Endometrium (tissue), 2 donors: ENCODE data around the gene SUN2.

Source experiments
- FAIRE-seq: peaks from 2 replicates; lab custom pipeline; 2012; peaks lifted over from hg19 to GRCh38; lab: Jason Lieb, UNC
- donor health status: control.
- donor health status: control.

The SUN2 gene

DNA sequence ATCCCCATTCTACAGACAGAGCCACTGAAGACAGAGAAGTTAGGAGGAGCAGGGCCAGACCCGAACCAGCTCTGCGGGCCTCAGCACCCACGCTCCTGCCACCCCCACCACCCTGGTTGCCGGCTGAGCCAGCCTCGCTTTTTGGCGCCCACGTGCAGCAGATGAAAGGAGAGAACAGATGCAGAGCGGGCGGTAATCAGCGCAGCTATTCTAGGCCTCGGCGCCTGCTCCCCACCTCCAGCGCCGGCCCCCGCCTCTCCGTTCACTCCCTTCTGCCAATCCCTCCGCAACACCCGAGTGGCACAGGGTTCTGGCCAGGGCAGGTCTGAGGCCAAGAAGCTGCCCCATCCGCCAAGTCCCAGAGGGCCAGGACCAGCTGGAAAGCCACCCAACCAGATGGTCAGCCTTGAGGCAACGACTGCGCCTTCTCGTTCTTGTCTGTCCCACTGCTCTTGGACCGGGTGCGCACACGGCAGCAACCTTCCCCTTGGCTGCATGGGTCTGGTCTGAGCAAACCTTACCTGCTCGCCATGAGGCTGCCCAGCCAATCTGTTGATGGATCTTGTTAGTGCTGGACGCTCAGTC is 21.4 kb upstream of the SUN2 start:
- FAIRE-seq, result no peak

DNA sequence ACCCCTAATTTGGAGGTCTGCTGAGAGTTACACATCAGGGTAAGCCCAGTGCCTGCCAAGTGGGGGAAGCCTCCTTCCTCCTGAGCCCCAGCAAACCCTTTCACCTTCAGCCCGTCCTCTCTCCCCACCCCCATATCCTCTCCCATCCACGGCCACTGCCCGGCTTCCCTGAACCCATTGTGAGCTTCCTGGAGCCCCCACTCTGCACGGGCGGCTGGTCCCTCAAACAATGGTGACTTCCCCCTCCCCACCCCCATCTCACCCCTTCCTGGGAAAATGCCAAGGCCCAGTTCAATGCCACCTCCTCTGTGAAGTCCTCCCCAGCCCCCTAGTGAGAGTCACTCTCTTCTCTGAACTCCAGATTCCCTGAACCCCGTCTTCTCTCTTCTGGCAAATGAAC is 20.3 kb upstream of the SUN2 start:
- no peak for FAIRE-seq

DNA sequence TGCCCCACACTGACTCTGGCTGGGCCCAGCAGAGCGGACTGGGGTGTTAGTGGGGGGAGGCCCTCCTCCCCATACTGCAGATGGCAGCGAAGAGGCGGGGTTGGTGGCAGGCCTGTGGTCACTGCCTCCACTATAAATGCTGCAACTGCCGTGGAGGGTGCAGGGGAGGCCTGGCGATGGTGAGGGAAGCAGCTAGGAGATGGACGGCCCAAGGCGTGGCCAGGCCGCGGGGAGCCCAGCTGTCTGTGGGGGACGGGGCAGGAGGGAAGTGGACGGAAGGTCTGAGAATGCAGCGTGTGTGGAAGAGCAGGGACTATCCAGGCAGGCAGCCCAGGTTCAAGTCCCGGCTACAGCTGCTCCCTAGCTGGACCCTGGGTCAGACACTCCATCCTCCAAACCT is 19.9 kb upstream of the SUN2 start:
- no peak for FAIRE-seq

DNA sequence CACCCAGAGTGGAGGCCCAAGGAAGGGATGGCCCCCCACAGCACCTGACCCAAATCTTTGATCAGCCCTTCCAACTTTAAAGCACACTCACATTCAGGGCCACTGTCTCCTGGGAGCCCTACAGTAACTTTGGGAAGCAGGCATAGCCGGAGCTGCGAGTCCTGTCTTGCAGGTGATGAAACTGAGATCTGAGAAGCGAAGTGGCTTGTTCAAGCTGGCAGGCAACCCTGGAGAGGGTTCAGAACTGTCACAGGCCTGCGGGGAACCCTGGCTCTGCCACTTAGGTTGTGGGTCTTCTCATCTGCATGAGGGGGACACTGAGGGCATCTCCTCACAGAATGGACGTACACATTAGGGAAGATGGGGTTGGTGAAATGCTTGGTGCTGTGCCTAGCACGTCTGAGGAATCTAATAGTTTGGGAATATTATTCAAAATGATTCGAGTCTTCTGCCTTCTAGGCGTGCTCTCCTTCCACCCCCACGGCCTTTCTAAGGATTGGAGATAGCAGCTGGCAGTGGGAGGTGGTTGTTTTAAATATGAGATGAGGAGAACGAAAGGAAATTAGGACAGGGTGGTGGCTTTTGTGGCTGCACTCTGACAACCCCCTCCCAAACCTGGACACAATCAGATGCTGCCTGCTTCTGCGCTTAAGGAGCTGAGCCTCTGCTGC is 18.8 kb upstream of the SUN2 start:
- FAIRE-seq, result no peak

DNA sequence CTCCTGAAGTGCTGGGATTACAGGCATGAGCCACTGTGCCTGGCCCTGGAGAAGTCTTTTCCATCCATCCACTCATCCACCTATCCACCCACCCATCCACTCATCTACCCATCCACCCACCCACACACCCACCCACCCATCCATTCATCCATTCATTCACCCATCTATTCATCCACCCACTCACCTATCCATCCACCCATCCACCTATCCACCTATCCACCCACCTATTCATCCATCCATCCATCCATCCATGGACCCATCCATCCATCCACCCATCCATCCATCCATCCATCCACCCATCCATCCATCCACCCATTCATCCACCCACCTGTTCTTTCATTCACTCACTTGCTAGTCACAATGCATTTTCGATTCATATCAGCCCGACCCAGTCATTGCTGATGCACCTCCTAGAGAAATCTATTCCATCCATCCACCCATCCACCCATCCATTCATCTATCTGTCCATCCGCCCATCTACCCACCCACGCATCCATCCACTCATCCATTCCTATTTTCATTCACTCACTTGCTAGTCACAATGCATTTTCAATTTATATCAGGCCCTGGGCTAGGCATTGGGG is 17.7 kb upstream of the SUN2 start:
- no peak for FAIRE-seq

DNA sequence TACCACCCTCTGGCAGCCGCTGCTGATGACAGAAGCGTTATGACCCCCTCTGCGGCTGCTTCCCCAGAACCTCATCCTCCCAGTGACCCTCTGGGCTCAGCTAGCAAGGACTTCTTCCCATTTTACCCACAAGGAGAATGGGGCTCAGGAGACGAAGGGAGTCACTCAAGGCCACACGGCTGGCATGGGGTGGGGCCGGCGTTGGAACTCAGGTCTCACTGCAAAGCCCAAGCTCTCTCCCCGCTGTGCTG is 16.8 kb upstream of the SUN2 start:
- no peak for FAIRE-seq

DNA sequence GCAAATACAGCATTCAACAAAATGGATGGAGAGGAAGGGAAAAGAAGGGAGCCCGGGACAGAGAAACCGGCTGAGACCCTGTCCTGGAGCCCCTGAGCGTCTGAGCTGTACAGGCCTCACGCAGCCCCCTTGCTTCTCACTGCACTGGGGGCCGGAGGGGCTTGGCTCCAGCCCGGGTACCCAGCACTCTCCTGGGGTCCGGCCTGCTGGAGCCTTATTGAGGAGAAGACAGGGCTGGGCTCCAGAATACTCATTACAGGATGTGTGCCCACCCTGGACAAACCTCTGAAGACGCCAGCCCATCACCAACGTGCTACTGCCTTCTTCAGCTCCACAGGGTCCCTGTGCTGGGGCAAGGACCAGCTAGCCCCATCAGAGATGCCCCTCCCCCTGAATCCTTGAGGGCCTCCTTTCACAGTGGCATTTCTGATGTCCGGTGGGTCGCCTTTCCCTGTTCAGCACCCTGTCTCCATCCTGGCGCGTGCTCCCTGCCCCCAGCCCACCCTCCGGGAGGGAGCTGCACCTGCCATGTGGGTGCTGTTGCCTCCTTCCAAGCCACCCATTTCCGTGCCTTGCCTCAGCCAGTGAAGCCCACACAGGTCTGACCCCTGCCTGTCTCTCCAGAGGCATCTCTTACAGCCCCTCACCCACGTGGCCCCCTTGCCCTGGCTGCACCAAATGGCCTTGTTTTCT is 14.6 kb upstream of the SUN2 start:
- no peak for FAIRE-seq

DNA sequence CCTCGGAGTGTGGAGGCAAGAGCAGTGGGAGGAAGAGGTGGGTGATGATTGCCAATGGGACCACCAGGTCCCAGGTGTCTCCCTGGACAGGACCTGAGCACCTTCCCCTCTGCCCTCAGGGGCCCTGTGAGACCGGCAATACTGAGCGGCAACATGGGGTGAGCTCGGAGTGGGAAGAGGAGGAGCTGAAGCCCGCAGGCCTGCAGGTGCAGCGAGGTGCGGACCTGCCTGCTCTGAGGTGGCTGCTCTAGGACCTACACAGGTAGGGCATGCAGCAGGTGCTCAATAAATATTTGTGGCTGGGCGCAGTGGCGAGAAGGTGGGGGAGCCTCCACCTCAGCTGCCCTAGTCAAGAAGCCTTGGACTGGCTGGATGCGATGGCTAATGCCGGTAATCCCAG is 12.2 kb upstream of the SUN2 start:
- no peak for FAIRE-seq

DNA sequence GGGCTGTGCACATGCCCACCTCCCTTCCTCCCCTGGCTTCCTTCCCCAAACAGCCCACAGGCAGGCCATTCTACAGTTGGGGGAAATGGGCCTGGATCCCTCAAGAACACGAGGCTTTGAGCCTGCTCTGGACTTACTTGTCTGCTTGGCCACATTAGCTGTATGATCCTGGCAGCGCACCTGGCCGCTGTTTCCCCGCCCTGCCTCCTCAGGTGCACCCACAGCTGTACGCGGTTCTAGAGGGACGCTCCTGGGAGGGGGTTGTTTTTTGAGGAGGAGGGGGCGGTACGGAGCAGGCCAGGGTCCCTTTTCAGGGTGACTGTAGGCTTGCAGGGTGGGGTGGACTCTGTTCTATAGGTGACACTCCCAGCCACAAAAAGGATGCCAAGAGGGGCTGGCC is 11.5 kb upstream of the SUN2 start:
- FAIRE-seq, result no peak

DNA sequence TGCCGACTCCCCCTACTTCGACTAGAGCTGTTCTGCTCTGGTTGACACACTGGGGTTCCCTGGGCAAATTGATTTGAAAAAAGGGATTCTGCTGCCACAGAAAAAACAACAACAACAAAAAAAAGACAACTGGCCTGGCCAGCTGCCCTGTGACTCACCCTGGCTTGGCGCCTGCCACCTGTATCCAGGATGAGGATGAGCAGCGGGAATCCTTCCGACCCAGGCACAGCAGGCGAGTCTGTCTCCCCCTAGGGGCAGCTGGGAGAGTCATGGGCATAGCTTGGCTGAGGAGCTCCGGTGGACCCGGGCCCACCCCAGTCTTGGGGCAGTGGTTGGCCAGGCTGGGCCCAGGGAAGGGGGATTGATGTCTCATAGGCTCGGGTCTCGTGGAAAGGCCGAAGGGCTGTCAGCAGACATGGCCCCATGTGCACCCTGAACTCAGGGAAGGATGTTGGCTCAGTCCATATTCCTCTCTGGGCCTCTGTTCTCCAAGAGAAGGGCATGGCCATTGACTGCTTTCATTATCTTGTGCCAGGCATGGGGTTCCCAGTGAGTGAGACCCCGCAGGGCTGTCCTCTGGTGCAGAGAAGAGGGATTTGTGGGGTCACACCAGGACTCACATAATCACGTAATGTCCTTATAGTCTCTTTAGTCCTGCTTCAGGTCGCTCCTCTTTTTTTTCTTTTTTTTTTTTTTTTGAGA is 10.4 kb upstream of the SUN2 start:
- FAIRE-seq, result no peak

DNA sequence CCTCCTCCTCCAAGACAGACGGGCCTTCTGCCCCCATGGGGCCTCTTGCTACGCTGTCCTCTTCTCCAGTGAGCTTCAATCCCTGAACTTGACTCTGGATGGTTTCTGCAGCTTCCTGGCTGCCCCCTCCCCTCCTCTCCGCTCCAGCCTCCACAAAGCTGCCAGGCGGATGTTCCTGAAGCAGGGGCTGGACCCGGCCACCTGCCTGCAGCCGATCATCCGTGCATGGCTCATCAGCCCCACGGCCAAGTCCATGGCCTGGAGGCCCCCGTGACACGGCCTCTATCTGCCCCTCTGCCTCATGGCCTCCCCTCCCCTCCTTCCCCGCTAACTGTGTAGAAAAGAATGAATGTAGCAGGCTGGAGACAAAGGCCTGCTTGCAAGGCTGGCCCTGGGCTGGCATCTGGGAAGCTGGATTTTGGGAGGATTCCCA is 6.8 kb upstream of the SUN2 start:
- FAIRE-seq, result no peak

DNA sequence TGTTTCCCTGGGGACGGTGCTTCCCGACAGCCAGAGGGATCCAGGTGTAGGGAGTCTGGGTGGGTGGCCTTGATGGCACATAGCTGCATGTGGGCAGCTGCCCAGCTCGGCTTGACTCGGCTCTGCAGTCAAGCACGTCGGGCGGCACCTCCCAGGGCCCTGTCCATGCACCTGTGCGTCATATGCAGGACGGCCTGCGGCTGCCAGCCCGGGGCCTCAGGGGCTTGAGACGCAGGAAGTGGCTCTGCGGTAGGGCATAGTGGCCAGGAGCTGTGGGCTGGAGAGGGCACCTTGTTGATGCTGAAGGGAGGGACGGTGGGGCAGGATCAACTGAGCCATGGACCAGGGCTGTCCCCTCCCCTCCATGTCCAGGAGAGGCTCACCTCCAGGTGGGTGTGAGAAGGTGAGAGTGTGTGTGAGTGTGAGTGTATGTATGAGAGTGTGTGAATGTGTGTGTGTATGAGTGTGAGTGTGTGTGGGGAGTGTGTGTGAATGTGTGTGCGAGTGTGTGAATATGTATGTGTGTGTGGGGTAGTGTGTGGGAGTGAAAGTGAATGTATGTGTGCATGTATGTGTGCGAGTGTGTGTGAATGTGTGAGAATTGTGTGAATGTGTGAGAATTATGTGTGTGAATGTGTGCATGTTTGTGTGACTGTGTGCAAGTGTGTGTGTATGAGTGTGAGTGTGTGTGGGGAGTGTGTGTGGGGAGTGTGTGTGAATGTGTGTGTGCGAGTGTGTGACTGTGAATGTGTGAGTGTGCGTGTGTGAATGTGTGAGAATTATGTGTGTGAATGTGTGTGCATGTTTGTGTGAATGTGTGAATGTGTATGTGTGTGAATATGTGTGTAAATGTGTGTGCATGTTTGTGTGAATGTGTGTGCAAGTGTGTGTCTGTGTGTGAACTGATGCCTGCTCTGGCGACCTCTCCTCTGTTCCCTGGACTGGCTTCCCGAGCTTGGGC is 5.7 kb upstream of the SUN2 start:
- no peak for FAIRE-seq

DNA sequence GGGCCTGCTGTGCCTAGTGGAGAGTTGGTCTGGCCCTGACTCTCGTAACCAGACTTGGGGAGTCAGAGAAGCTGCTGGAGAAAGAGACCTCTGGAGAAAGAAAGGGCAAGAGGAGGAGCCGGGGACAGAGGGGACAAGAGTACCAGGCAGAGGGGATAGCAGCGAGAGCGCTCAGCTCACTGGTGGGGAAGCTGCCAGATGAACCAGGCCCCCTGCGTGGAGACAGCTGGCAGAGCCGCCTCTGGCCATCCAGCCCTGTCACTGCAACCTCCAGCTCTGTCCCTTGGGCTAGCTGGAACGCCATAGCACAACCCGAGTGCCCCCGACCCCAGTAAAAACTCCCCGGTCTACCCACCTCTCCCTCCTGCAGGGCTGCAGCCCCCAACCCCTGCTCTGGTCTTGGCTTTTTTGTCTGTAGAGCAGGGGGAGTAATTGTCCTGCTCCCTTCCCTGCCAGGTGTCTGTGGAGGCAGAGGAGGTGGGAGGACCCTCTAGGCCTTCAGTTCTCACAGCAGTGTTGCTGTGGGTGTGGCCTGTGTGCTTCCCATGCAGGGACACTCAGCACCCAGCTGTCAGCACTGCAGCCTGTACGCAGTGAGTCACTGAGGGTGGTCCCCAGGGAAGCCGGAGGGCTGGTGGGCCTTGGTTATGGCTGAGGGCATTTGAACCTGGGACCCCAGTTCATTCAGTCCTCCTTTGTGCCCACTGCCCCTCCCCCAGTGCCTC is 4.8 kb upstream of the SUN2 start:
- FAIRE-seq, result no peak

DNA sequence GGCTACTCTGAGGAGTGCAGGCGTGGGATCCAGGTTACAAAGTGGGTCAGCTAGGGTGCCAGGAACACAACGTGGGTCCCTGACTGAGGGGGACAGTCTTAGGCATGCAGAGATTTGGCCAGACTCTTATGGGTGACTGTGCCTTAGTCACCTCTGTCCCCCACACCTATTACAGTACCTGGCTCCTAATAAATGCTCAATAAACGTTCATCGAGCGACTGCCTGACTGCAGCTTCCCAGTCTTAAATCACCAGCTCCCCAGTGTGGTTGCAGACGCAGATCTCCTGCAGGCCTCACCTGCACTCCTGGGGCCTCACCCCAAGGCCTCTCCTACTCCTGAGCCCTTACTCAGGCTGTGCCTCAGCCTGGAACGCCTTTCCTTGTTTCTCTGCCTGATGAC is 3.2 kb upstream of the SUN2 start:
- FAIRE-seq, result no peak

DNA sequence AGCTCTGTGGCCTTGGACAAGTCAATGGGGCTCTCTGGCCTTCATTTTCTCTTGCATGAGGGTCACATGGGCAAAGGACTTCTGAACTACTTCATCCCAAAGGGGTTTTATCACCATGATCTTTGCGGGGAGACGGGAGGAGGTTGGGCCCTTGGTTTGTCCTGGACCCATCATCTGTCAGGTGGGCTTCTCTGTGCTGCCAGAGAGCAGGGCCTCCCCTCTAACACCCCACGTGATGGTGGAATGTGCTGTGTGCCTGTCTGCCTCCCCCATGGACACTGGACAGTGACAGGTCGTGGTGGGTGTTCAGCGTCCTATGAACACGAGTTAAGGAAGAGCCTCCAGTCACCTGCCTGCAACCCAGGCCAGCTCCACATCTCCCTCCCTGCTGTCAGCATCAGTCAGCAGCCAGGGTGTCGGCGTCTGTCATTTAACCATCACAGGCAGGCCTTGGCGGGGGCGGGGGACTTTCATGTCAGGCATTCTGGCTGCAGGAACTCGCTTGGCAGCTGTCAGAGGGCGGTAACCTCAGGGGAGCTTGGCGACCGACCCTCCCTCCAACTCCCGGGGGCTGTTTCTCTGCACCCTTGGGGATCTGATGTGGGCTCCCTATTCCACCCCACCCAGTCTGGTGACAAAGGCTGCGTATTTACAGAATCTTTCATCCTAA is 2.6 kb upstream of the SUN2 start:
- no peak for FAIRE-seq

DNA sequence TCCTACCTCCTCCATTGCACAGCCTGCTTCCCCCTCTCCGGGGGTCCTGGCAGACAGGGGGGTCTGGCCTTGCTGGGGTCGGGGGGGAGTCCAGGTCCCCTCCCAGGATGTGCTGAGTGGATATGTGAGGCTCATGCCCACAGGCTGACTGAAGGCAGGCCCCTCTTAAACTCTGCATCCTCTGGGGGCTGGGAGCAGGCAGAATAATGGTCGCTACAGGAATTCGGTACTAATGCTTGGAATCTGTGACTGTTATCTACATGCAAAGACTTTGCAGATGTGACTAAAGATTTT is 1.6 kb upstream of the SUN2 start:
- no peak for FAIRE-seq

DNA sequence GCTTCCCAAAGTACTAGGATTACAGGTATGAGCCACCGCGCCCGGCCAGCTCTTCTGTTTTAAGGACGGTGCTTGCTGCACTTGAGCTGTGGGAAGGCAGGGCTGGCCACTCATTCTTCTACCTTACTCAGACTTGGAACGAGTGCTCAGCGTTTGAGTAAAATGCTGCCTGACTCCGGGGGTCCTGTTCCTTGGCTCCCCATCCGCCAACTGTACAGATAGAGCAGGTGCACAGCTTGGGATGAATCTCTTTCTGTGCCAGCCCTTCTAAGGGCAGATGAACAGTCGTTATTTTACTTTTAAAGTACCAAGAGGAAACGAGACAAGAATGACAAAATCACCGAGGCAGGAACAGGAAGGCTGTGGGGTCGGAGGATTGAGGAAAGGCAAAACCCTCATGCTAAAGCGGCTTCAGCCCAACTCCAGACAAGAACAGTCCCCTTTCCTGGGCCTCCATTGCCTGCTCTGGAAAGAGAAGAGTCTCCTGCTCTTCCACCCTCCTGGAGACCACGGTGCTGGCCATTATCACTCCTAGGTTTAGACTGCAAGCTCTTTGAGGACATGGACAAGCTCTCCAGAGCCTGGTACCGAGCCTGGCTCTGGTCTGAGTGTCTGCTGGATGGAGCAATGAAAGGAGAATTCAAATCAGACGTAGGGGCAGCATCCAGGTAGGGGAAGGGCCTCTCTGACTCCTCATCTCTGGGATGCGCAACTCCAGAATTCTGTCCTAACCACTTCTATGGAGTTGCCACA is 1.1 kb upstream of the SUN2 start:
- no peak for FAIRE-seq

DNA sequence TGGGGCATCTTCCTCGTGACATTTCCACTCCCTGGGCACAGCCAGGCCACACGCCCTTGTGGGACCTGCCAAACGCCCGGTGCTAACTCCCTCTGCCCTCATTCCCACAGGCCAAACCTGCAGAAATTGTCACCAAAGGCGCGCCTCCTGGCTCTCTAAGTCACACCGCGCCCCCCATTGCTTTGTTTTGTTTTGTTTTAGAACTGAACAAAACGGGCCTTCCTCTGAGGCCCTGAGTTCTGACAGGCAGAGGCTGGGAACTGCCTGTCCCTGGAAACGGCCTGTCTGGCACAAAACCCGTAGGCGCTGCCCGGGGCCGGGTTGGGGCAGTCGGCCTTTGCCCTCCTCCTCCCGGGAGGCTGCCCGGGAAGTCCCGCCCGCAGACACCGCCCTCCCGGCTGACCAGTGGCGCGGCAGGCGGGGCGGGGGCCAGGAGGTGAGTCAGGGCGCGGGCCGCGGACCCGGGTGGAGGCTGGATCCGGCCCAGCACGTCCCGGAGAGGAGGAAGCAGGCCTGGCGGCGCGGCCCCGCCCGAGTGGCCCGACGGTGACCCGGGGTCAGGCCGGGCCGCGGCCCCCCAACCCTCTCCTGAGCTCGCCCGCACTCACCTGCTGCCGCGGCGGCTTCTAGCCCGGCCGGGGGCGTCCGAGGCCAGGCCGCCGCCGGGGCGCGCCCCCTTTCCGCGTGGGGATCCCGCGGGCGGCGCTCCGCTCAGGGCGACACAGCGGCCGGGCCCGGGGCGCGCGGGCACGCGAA is 465 bp downstream of the SUN2 start:
- FAIRE-seq, result no peak

DNA sequence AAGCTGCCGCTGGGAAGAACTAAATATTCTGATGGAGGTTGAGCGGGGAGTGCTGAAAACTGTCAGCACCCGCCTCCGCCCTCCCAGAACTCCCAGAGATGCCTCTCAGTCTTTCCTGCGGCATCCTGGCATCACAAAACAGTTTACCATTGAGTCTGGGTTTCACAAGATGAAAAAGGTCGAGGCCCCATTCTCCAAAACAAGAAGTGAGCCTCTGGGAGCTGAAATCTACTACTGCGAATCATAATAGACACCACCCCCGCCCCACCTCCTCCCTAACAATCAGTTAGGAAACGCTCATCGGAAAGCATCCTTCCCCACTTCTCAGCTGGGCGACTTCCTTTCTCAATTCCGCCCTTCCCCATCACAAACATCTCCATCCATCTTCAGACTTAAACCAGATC is 1.0 kb downstream of the SUN2 start:
- FAIRE-seq, result no peak
